ENCODE measurements around the gene ATL3.

GRCh38 chr11:63595296-63595695 lies 75.9 kb downstream of the ATL3 start:
- TF ChIP-seq, protein P1, sequence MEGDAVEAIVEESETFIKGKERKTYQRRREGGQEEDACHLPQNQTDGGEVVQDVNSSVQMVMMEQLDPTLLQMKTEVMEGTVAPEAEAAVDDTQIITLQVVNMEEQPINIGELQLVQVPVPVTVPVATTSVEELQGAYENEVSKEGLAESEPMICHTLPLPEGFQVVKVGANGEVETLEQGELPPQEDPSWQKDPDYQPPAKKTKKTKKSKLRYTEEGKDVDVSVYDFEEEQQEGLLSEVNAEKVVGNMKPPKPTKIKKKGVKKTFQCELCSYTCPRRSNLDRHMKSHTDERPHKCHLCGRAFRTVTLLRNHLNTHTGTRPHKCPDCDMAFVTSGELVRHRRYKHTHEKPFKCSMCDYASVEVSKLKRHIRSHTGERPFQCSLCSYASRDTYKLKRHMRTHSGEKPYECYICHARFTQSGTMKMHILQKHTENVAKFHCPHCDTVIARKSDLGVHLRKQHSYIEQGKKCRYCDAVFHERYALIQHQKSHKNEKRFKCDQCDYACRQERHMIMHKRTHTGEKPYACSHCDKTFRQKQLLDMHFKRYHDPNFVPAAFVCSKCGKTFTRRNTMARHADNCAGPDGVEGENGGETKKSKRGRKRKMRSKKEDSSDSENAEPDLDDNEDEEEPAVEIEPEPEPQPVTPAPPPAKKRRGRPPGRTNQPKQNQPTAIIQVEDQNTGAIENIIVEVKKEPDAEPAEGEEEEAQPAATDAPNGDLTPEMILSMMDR (conservative IDR thresholded peaks at IDR 0.05; ENCODE audit: low read depth, low read length) = no peak
- no peak for TF ChIP-seq EZH2 (IDR thresholded peaks at IDR 0.05; ENCODE audit: borderline replicate concordance, low read depth, low read length, poor library complexity, severe bottlenecking)
